Uterus (tissue), 4 donors: ENCODE measurements around the gene TMEM45B. TPM values are rescaled to one million over a fixed set of nuclear protein-coding genes. Genes with fewer than 3 reads are reported as not detected.
"Not testable (repeated sequence)": the region's sequence is repeated elsewhere in the genome, so short reads cannot be mapped to it uniquely, and the experiment has no call there.

Experiments
- DNase-seq, 2 donors: peaks; one replicate each; pipeline ENCODE4 v3.0.0-alpha.2; 2019 to 2020
- H3K27ac ChIP-seq, 2 donors: fragments of 200-600 bp; sonication (generic); 1 replicate in 1 of 2; 2 replicates in 1 of 2; pipeline ENCODE4 v1.5.1; 2016 to 2018
- H3K27me3 ChIP-seq, 2 donors: fragments of 200-600 bp; sonication (generic); one replicate each; pipeline ENCODE4 v1.5.1; 2018 to 2019; ENCODE audit warnings: control low read depth in 1 of 2
- H3K36me3 ChIP-seq, 2 donors: fragments of 200-600 bp; sonication (generic); one replicate each; pipeline ENCODE4 v1.5.1; 2019; ENCODE audit warnings: control low read depth in 1 of 2
- H3K4me1 ChIP-seq, 2 donors: fragments of 200-600 bp; sonication (generic); one replicate each; pipeline ENCODE4 v1.5.1; 2018 to 2019; ENCODE audit warnings: control low read depth in 1 of 2
- H3K4me3 ChIP-seq, 2 donors: fragments of 200-600 bp; sonication (generic); 1 replicate in 1 of 2; 2 replicates in 1 of 2; pipeline ENCODE4 v1.5.1; 2018 to 2019; ENCODE audit warnings: mild to moderate bottlenecking in 1 of 2
- H3K9me3 ChIP-seq, 2 donors: fragments of 200-600 bp; sonication (generic); one replicate each; pipeline ENCODE4 v1.5.1; 2019; ENCODE audit warnings: control low read depth in 1 of 2
- POLR2A ChIP-seq, 2 donors: fragments of 450-650 bp; IDR thresholded peaks; one replicate each; pipeline ENCODE4 v1.6.1; 2016; ENCODE audit warnings: antibody characterized with exemption in 2 of 2, mild to moderate bottlenecking in 1 of 2, moderate library complexity in 1 of 2
- intact Hi-C: fragments of 100-400 bp; cut with DNase I; formaldehyde crosslinking; loops from one replicate; pipeline ENCODE4 v1.15.1; 2023; ENCODE audit warnings: low total_unique reads
- total RNA-seq, 4 donors: library from RNA; depleted of rRNA in 3 of 4; stranded (reverse); fragments of >200 nt in 3 of 4; gene quantifications; one replicate each; pipeline versions ENCODE4 v1.1.0 to v1.2.4, GENCODE V29; 2014 to 2023
- TF ChIP-seq, protein P1 (sequence below), 4 experiments: fragments of 200-600 bp in 2 of 4; fragments of 450-650 bp in 2 of 4; sonication (generic) in 2 of 4; IDR thresholded peaks; one replicate each; pipeline ENCODE4 v1.5.1; 2016 to 2019; ENCODE audit warnings: antibody characterized with exemption in 4 of 4, mild to moderate bottlenecking in 2 of 4, moderate library complexity in 1 of 4
- donor health status: DM: yes; HTN: yes; CAD: no.

The TMEM45B gene
- total RNA-seq, 4 donors from 2014 or later = 0.18 to 2.1 (median 0.29) TPM; not detected in 1

- no peak overlapping the region for H3K27ac ChIP-seq
- DNase-seq = no peak
- no peak for TF ChIP-seq POLR2A (IDR thresholded peaks at IDR 0.05)
- TF ChIP-seq, protein P1, sequence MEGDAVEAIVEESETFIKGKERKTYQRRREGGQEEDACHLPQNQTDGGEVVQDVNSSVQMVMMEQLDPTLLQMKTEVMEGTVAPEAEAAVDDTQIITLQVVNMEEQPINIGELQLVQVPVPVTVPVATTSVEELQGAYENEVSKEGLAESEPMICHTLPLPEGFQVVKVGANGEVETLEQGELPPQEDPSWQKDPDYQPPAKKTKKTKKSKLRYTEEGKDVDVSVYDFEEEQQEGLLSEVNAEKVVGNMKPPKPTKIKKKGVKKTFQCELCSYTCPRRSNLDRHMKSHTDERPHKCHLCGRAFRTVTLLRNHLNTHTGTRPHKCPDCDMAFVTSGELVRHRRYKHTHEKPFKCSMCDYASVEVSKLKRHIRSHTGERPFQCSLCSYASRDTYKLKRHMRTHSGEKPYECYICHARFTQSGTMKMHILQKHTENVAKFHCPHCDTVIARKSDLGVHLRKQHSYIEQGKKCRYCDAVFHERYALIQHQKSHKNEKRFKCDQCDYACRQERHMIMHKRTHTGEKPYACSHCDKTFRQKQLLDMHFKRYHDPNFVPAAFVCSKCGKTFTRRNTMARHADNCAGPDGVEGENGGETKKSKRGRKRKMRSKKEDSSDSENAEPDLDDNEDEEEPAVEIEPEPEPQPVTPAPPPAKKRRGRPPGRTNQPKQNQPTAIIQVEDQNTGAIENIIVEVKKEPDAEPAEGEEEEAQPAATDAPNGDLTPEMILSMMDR (IDR thresholded peaks at IDR 0.05) = no peak
- intact Hi-C loops = no loop called here
- no peaks in the 10 kb centered on the region for H3K27me3 ChIP-seq
- no peaks in the 10 kb centered on the region for H3K36me3 ChIP-seq
- H3K9me3 ChIP-seq = no peaks in the 10 kb centered on the region
- no peaks in the 10 kb centered on the region for H3K4me1 ChIP-seq
- H3K4me3 ChIP-seq = no peak overlapping the region
Measured at GRCh38 chr11:129795089-129795488, 20.6 kb upstream of the TMEM45B start.

DNA sequence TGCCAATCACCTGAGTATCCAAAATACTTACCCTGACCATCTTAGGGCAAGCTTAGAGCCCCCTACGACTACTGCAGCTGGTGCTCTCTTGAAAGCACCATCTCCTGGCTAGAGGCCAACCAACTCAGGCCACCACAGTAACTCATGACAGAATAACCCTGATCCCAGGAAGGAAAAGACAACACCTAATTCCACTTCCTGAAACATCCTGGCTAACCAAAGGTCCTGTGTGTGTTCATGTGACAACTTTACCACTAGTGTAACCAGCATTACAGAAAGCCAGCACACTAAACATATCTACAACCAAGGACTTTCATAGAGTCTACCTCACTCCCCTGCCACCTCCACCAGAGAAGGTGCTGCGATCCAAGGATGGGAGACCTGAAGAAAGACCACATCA lies 17.4 kb upstream of the TMEM45B start:
- no peak for TF ChIP-seq POLR2A (IDR thresholded peaks at IDR 0.05)
- TF ChIP-seq, protein P1 (IDR thresholded peaks at IDR 0.05) = no peak
- no peak for DNase-seq
- Histone ChIP-seq H3K27me3 (no peaks in the 10 kb centered on the region), H3K9me3 (no peaks in the 10 kb centered on the region), H3K4me3 (no peak overlapping the region), H3K36me3 (no peaks in the 10 kb centered on the region), H3K4me1 (no peaks in the 10 kb centered on the region), H3K27ac (no peak overlapping the region)
- intact Hi-C loops = no loop called here

DNA sequence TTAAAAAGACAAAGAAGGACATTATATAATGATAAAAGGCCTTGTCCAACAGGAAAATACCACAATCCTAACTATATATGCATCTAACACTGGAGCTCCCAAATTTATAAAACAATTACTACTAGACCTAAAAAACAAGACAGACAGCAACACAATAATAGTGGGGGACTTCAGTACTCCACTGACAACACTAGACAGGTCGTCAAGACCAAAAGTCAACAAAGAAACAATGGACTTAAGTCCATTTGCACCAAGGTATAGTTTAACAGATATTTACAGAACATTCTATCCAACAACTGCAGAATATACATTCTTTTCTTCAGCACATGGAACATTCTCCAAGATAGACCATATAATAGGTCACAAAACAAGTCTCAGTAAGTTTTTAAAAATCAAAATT lies 15.5 kb upstream of the TMEM45B start:
- H3K4me1 ChIP-seq, H3K36me3 ChIP-seq, H3K27ac ChIP-seq, H3K27me3 ChIP-seq, H3K4me3 ChIP-seq, intact Hi-C loops, DNase-seq, H3K9me3 ChIP-seq: not testable (repeated sequence)

- H3K9me3 ChIP-seq = no peaks in the 10 kb centered on the region
- DNase-seq = no peak
- no peak overlapping the region for H3K4me3 ChIP-seq
- TF ChIP-seq POLR2A (IDR thresholded peaks at IDR 0.05) = no peak
- TF ChIP-seq, protein P1 (IDR thresholded peaks at IDR 0.05) = no peak
- intact Hi-C loops = no loop called here
- H3K27ac ChIP-seq = no peak overlapping the region
- H3K27me3 ChIP-seq = no peaks in the 10 kb centered on the region
- no peaks in the 10 kb centered on the region for H3K36me3 ChIP-seq
- H3K4me1 ChIP-seq = no peaks in the 10 kb centered on the region
Measured at GRCh38 chr11:129800655-129801054, 15.0 kb upstream of the TMEM45B start.

GRCh38 chr11:129803533-129803932 lies 12.1 kb upstream of the TMEM45B start:
- H3K4me3 ChIP-seq = no peak overlapping the region
- intact Hi-C loops = no loop called here
- no peak for TF ChIP-seq POLR2A (IDR thresholded peaks at IDR 0.05)
- TF ChIP-seq, protein P1 (IDR thresholded peaks at IDR 0.05) = no peak
- no peaks in the 10 kb centered on the region for H3K9me3 ChIP-seq
- no peaks in the 10 kb centered on the region for H3K36me3 ChIP-seq
- H3K27me3 ChIP-seq = no peaks in the 10 kb centered on the region
- H3K27ac ChIP-seq = no peak overlapping the region
- H3K4me1 ChIP-seq = no peaks in the 10 kb centered on the region
- DNase-seq = no peak

- TF ChIP-seq POLR2A (IDR thresholded peaks at IDR 0.05) = no peak
- TF ChIP-seq, protein P1 (IDR thresholded peaks at IDR 0.05) = no peak
- Histone ChIP-seq H3K9me3 (no peaks in the 10 kb centered on the region), H3K4me3 (no peak overlapping the region), H3K4me1 (no peaks in the 10 kb centered on the region), H3K27ac (no peak overlapping the region), H3K27me3 (no peaks in the 10 kb centered on the region), H3K36me3 (no peaks in the 10 kb centered on the region)
- intact Hi-C loops = no loop called here
- DNase-seq = no peak
Measured at GRCh38 chr11:129804012-129804411, 11.6 kb upstream of the TMEM45B start.

GRCh38 chr11:129808241-129808640 lies 7.4 kb upstream of the TMEM45B start:
- not testable (repeated sequence) for H3K27me3 ChIP-seq

More at GRCh38 chr11:129808241-129808640, 7.4 kb upstream of the TMEM45B start:
- H3K27ac ChIP-seq, H3K4me3 ChIP-seq, H3K36me3 ChIP-seq, intact Hi-C loops, H3K9me3 ChIP-seq, H3K4me1 ChIP-seq, DNase-seq: not testable (repeated sequence)
